Measurements from ENCODE around the gene DGKH. TPM values are rescaled to one million over a fixed set of nuclear protein-coding genes. Genes with fewer than 3 reads are reported as not detected.

Gene DGKH
- total and polyA plus RNA-seq, 8 donors, result 9.8 to 17.1 (median 12.0) TPM

DNA sequence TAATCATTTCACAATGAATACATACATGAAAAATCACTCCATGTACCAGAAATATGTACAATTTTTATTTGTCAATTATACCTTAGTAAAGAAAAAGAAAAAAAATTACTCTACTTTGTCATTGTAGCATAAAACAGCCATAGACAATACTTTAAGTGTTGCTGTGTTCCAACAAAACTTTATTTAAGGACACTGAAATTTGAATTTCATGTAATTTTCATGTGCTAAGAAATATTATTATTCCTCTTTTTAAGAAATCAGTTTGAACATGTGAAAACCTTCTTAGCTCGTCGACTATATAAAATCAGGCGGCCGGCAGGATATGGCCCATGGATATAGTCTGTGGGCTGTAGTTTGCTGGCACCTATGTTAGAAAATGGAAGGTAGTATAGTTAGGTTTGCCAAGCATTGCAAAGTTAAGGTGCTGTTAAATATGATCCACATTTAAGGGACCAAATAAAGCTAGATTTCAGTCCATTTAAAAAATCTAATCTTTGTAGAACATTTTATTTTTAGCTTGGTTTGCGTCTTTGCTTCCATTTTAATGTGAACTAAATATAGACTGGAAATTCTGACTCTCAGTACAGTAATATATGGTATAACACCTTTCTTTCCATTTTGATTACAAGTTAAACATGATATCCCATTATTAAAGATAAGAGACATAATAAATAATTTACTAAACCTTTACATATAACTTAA lies 6.5 kb downstream of the DGKH start:
- ATAC-seq (no peak), DNase-seq (no peak)
- TF ChIP-seq, protein P1, sequence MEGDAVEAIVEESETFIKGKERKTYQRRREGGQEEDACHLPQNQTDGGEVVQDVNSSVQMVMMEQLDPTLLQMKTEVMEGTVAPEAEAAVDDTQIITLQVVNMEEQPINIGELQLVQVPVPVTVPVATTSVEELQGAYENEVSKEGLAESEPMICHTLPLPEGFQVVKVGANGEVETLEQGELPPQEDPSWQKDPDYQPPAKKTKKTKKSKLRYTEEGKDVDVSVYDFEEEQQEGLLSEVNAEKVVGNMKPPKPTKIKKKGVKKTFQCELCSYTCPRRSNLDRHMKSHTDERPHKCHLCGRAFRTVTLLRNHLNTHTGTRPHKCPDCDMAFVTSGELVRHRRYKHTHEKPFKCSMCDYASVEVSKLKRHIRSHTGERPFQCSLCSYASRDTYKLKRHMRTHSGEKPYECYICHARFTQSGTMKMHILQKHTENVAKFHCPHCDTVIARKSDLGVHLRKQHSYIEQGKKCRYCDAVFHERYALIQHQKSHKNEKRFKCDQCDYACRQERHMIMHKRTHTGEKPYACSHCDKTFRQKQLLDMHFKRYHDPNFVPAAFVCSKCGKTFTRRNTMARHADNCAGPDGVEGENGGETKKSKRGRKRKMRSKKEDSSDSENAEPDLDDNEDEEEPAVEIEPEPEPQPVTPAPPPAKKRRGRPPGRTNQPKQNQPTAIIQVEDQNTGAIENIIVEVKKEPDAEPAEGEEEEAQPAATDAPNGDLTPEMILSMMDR (IDR thresholded peaks at IDR 0.05), result no peak
- peaks cover under 1 to 4% of the 10 kb centered on the region in 2 donors for H3K4me1 ChIP-seq
- H3K4me3 ChIP-seq, result no peak overlapping the region
- H3K36me3 ChIP-seq, result no peaks in the 10 kb centered on the region
- intact Hi-C loops (cut with DNase I), result no loop called here
- H3K27ac ChIP-seq, result no peak overlapping the region
- H3K9me3 ChIP-seq, result peaks cover 0 to 3% of the 10 kb centered on the region in 2 donors
- peaks cover 0 to 3% of the 10 kb centered on the region in 2 donors for H3K27me3 ChIP-seq

DNA sequence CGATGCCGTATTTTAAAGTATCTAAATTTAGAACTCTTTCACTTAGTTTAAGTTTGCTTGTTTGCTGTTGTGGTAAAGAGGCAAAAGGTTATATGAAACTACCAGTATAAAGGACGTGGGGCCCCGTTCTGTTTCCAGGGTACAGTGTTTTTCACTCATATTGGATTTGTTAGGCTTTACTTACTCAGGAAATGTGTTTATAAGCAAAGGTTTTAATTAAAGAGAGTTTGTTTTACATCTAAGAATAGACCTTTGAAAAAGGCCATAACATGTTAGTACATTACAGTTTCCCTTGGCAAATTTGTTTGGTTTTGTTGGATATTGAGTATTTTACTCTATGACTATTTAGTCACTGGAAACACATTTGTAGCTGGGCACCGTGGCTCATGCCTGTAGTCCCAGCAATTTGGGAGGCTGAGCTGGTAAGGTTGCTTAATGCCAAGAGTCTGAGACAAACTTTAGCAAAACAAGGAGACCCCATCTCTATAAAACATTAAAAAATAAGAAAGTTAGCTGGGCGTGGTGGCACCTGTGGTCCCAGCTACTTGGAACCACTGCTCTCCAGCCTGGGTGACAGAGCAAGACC lies 7.1 kb downstream of the DGKH start:
- no peaks in the 10 kb centered on the region for H3K36me3 ChIP-seq

DNA sequence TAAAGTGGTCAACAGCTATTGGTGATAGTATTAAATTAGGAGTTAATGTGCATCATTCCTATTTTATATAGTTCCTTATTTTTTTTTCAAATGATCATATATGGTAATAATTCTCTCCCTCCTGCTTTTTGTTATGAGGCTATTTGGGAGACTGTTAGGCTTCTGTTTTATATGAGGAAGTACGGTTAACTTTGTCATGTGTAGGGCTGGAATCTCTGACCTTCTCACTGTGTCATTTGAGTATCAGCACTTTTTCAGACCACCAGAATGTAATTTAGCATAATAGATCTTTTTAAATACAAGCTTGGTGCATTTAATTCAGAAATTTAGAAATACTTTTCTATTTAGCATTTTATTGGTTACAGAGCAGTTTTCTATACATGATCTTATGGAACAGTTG lies 7.7 kb downstream of the DGKH start:
- intact Hi-C loops (cut with DNase I), result no loop called here
- Histone ChIP-seq H3K4me3 (no peak overlapping the region), H3K27ac (no peak overlapping the region), H3K36me3 (no peaks in the 10 kb centered on the region), H3K27me3 (no peaks in the 10 kb centered on the region), H3K9me3 (peaks cover 0 to 3% of the 10 kb centered on the region in 2 donors), H3K4me1 (no peaks in the 10 kb centered on the region)
- DNase-seq (no peak), ATAC-seq (no peak)
- TF ChIP-seq, protein P1 (IDR thresholded peaks at IDR 0.05), result no peak

More for the DNA sequence above, 7.1 kb downstream of the DGKH start:
- Histone ChIP-seq H3K4me3 (no peak overlapping the region), H3K9me3 (peaks cover 0 to 3% of the 10 kb centered on the region in 2 donors), H3K27me3 (no peaks in the 10 kb centered on the region), H3K4me1 (no peaks in the 10 kb centered on the region), H3K27ac (no peak overlapping the region)
- TF ChIP-seq, protein P1 (IDR thresholded peaks at IDR 0.05), result no peak
- DNase-seq (no peak), ATAC-seq (no peak)
- intact Hi-C loops (cut with DNase I), result no loop called here

DNA sequence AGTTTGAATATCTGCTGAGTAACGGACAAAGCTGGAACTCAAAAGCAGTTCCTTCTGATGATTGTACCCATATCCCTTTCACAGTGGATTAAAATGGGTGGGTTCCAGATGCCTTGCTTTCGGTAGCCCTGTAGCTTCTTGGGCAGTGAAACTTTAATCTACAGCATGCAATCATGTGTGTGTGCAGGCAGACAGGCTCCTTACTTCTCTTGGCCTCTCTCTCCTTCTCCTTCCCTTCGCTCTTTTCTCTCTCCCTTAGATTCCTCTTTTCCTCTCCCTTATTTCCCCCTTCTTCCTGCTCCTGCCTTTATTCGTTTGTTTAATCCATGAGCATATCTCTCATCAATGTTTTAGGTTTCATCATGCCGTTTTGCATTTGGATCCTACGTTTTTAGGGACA lies 8.1 kb downstream of the DGKH start:
- TF ChIP-seq, protein P1 (IDR thresholded peaks at IDR 0.05), result no peak
- Histone ChIP-seq H3K4me3 (no peak overlapping the region), H3K27me3 (no peaks in the 10 kb centered on the region), H3K9me3 (peaks cover 0 to 3% of the 10 kb centered on the region in 2 donors), H3K36me3 (no peaks in the 10 kb centered on the region), H3K27ac (no peak overlapping the region), H3K4me1 (no peaks in the 10 kb centered on the region)
- no peak for DNase-seq
- no peak for ATAC-seq
- intact Hi-C loops (cut with DNase I), result no loop called here

DNA sequence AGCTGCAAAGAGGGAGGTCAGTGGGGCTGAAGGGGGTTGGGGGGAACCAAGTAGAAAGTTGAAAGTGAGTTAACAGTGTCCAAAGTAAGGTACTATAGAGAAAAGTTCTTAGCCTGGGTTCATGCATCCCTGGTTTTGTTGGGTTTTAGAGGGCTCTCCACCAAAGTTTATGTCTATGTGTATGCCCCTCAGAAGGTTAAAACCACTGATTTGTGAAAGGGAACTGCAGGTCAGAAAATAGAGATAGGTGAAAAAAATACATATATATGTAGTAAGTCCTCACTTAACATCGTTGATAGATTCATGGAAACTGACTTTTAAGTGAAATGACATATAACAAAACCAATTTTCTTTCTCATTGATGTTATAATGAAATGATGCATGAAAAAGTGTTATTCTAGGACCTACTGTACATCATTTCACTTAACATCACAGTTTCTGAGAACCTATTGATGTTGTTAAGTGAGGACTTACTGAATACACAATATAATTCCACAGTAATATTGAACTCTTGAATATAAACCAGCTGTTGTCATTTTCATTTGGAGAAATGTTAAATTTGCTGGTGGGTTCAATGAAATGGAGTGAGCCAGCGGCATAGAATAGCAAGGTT lies 9.6 kb downstream of the DGKH start:
- Histone ChIP-seq H3K4me3 (no peak overlapping the region), H3K4me1 (no peaks in the 10 kb centered on the region), H3K27me3 (no peaks in the 10 kb centered on the region), H3K36me3 (no peaks in the 10 kb centered on the region), H3K27ac (no peak overlapping the region), H3K9me3 (peaks cover 0 to 3% of the 10 kb centered on the region in 2 donors)
- no peak for ATAC-seq
- no peak for DNase-seq
- intact Hi-C loops (cut with DNase I), result no loop called here
- TF ChIP-seq, protein P1 (IDR thresholded peaks at IDR 0.05), result no peak

Data from left lung (tissue), 10 donors.